Ovary (tissue), 9 donors: ENCODE measurements around the gene UGT1A3. TPM values are rescaled to one million over a fixed set of nuclear protein-coding genes. Genes with fewer than 3 reads are reported as not detected.

Experiments
- DNase-seq, 5 donors: peaks; one replicate each; pipeline ENCODE4 v3.0.0-alpha.2; 2019 to 2020
- H3K27ac ChIP-seq, 2 donors: fragments of 200-600 bp; one replicate each; pipeline versions ENCODE4 v1.5.1 to v1.8.0; 2019 to 2022
- H3K27me3 ChIP-seq: fragments of 200-600 bp; one replicate; pipeline ENCODE4 v1.8.0; 2022
- H3K36me3 ChIP-seq: fragments of 200-600 bp; sonication (generic); one replicate; pipeline ENCODE4 v1.5.1; 2019
- H3K4me1 ChIP-seq: one replicate; pipeline ENCODE4 v1.8.1; 2013; ENCODE audit warnings: mild to moderate bottlenecking, moderate library complexity; ENCODE audit not compliant: insufficient read depth
- H3K4me3 ChIP-seq: fragments of 200-600 bp; sonication (generic); one replicate; pipeline ENCODE4 v1.5.1; 2017
- H3K9me3 ChIP-seq, 2 donors: fragments of 200-600 bp in 1 of 2; sonication (generic) in 1 of 2; one replicate each; pipeline versions ENCODE4 v1.5.1 to v1.8.1; 2013 to 2019; ENCODE audit warnings: mild to moderate bottlenecking in 1 of 2, moderate library complexity in 1 of 2
- EP300 ChIP-seq: sonication (generic); formaldehyde crosslinking; IDR thresholded peaks from one replicate; pipeline ENCODE4 v1.6.1; 2017; ENCODE audit warnings: antibody characterized with exemption
- POLR2A ChIP-seq: fragments of 450-650 bp; IDR thresholded peaks from one replicate; pipeline ENCODE4 v1.6.1; 2017; ENCODE audit warnings: antibody characterized with exemption, mild to moderate bottlenecking, moderate library complexity
- WGBS, 3 donors: extraction: QIAGEN DNeasy Blood & Tissue Kit in 1 of 3; methylation state at CpG; one replicate each; pipeline versions ENCODE4 v1.1.5 to v1.1.7; 2013 to 2017; 5-methylcytosine and 5-hydroxymethylcytosine counted together
- intact Hi-C, 4 donors: fragments of 100-400 bp; cut with DNase I; formaldehyde crosslinking; loops; one replicate each; pipeline versions ENCODE4 v1.11.0 to v1.15.1; 2022 to 2023
- polyA plus RNA-seq, 2 donors: library from polyadenylated mRNA; stranded (reverse); fragments of 200-250 nt in 1 of 2; fragments of 350-450 nt in 1 of 2; fragmentation: Illumina TruSeq in 1 of 2; extraction: RNeasy Lipid Tissue Mini Kit (QIAGEN cat#74804) in 1 of 2; gene quantifications; one replicate each; pipeline ENCODE4 v1.2.3, GENCODE V29; 2013 to 2014
- total RNA-seq, 7 donors: library from RNA; depleted of rRNA in 2 of 7; stranded (reverse); fragments of >200 nt in 2 of 7; fragmentation: NEBNext Ultra II Directional in 3 of 7; extraction: Animal tissue kit (Norgen Biotek cat#: 25700) in 3 of 7; gene quantifications; one replicate each; pipeline versions ENCODE4 v1.1.0 to v1.2.4, GENCODE V29; 2016 to 2023
- TF ChIP-seq, protein P1 (sequence below), 3 donors: fragments of 450-650 bp in 2 of 3; fragments of 200-600 bp in 1 of 3; IDR thresholded peaks; one replicate each; pipeline versions ENCODE4 v1.5.1 to v1.8.0; 2016 to 2022; ENCODE audit warnings: antibody characterized with exemption in 3 of 3, mild to moderate bottlenecking in 1 of 3
- donor health status: DM: no; HTN: no; CAD: no; lungs with moderate emphysema.
- donor health status: DM: no; HTN: no; CAD: no.
- donor health status: Bipolar disorder and iron deficiency.
- donor health status: DM: yes; HTN: yes; CAD: no.
- donor health status: DM: no; HTN: no; CAD: no.
- donor health status: DM: yes; HTN: yes; CAD: no.

The UGT1A3 gene
- total and polyA plus RNA-seq, 9 donors, result not detected

DNA sequence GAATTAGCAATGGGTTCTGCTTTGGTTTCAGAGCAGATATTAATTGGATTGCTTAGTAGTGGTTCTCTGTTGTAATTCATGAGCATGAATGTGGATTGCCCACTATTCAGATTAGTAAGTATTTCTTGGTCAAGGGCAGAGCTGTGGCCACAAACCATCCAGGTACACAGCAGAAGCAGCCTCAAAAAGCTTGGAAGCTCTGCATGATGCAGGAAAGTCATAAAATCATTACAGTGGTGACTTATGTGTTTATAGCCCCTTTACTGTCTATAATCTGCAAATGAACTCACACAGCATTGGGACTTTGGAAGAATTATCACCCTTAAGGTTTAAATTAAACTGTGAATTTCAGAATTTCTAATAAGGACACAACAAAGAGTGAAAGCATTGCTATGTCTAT lies 29.3 kb downstream of the UGT1A3 start:
- no peak for DNase-seq
- intact Hi-C loops, result no loop called here
- H3K27me3 ChIP-seq, result no peaks in the 10 kb centered on the region
- no peaks in the 10 kb centered on the region for H3K9me3 ChIP-seq
- no peak overlapping the region for H3K4me3 ChIP-seq
- no peak for TF ChIP-seq POLR2A
- TF ChIP-seq, protein P1, sequence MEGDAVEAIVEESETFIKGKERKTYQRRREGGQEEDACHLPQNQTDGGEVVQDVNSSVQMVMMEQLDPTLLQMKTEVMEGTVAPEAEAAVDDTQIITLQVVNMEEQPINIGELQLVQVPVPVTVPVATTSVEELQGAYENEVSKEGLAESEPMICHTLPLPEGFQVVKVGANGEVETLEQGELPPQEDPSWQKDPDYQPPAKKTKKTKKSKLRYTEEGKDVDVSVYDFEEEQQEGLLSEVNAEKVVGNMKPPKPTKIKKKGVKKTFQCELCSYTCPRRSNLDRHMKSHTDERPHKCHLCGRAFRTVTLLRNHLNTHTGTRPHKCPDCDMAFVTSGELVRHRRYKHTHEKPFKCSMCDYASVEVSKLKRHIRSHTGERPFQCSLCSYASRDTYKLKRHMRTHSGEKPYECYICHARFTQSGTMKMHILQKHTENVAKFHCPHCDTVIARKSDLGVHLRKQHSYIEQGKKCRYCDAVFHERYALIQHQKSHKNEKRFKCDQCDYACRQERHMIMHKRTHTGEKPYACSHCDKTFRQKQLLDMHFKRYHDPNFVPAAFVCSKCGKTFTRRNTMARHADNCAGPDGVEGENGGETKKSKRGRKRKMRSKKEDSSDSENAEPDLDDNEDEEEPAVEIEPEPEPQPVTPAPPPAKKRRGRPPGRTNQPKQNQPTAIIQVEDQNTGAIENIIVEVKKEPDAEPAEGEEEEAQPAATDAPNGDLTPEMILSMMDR (IDR thresholded peaks at IDR 0.05), result no peak
- TF ChIP-seq EP300, result no peak
- no peak overlapping the region for H3K27ac ChIP-seq
- H3K36me3 ChIP-seq, result no peaks in the 10 kb centered on the region
- no peaks in the 10 kb centered on the region for H3K4me1 ChIP-seq

- Histone ChIP-seq H3K27ac (no peak overlapping the region), H3K4me1 (no peaks in the 10 kb centered on the region), H3K36me3 (no peaks in the 10 kb centered on the region), H3K27me3 (no peaks in the 10 kb centered on the region), H3K9me3 (no peaks in the 10 kb centered on the region), H3K4me3 (no peak overlapping the region)
- intact Hi-C loops, result no loop called here
- WGBS, 3 donors, result 84 to 88% (median 86%) methylated on average over 2 of the region's 2 CpGs
- TF ChIP-seq, protein P1 (IDR thresholded peaks at IDR 0.05), result no peak
- TF ChIP-seq EP300 (no peak), POLR2A (no peak)
- DNase-seq, result no peak
Observed at GRCh38 chr2:233758849-233759248, 30.0 kb downstream of the UGT1A3 start.

DNA sequence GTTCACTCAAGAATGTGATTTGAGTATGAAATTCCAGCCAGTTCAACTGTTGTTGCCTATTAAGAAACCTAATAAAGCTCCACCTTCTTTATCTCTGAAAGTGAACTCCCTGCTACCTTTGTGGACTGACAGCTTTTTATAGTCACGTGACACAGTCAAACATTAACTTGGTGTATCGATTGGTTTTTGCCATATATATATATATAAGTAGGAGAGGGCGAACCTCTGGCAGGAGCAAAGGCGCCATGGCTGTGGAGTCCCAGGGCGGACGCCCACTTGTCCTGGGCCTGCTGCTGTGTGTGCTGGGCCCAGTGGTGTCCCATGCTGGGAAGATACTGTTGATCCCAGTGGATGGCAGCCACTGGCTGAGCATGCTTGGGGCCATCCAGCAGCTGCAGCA lies 31.2 kb downstream of the UGT1A3 start, which contains the start of gene UGT1A1:
UGT1A1 (plus strand) TSS at position 228 of the 400 bp plus-strand sequence; CDS start at position 246, 18 bp downstream.
- no peaks in the 10 kb centered on the region for H3K9me3 ChIP-seq
- WGBS, 3 donors, result 87 to 92% (median 89%) methylated on average over 6 of the region's 6 CpGs
- H3K4me3 ChIP-seq, result no peak within 1 kb of the TSS
- intact Hi-C loops, result no loop called here
- no peaks in the 10 kb centered on the region for H3K4me1 ChIP-seq
- H3K27ac ChIP-seq, result no peak within 1 kb of the TSS
- TF ChIP-seq, protein P1 (IDR thresholded peaks at IDR 0.05), result no peak
- TF ChIP-seq EP300 (no peak), POLR2A (no peak)
- no peaks in the 10 kb centered on the region for H3K36me3 ChIP-seq
- H3K27me3 ChIP-seq, result no peaks in the 10 kb centered on the region
- no peak for DNase-seq

- Histone ChIP-seq H3K27me3 (no peaks in the 10 kb centered on the region), H3K4me3 (no peak overlapping the region), H3K36me3 (no peaks in the 10 kb centered on the region), H3K27ac (no peak overlapping the region), H3K4me1 (no peaks in the 10 kb centered on the region), H3K9me3 (no peaks in the 10 kb centered on the region)
- WGBS, 3 donors, result 72 to 82% (median 72%) methylated on average over 4 of the region's 4 CpGs
- no peak for DNase-seq
- TF ChIP-seq POLR2A, result no peak
- TF ChIP-seq, protein P1 (IDR thresholded peaks at IDR 0.05), result no peak
- no peak for TF ChIP-seq EP300
- intact Hi-C loops, result no loop called here
Observed at GRCh38 chr2:233761040-233761769, 32.4 kb downstream of the UGT1A3 start.
